Osteoblast (primary cell): Measurements from ENCODE around the gene ZNF414. TPM values are rescaled to one million over a fixed set of nuclear protein-coding genes. Genes with fewer than 3 reads are reported as not detected.

Experiments used
- DNase-seq: peaks from one replicate; pipeline ENCODE4 v3.0.0; 2011; ENCODE audit warnings: low spot score, mixed read lengths; ENCODE audit not compliant: insufficient read length; ENCODE audit errors: missing footprints
- H2AFZ ChIP-seq: 2 replicates; pipeline ENCODE4 v1.6.0; 2011; ENCODE audit warnings: mild to moderate bottlenecking, low read length
- H3K27ac ChIP-seq: 2 replicates; pipeline ENCODE4 v1.5.1; 2011; ENCODE audit warnings: mild to moderate bottlenecking, low read depth, low read length, moderate library complexity
- H3K27me3 ChIP-seq: 2 replicates; pipeline ENCODE4 v1.6.0; 2012; ENCODE audit warnings: mild to moderate bottlenecking, control low read depth, inconsistent platforms, low read length, moderate library complexity; ENCODE audit not compliant: insufficient read depth
- H3K36me3 ChIP-seq: 2 replicates; pipeline ENCODE4 v1.5.1; 2011; ENCODE audit warnings: mild to moderate bottlenecking, low read length, control low read depth, moderate library complexity; ENCODE audit not compliant: insufficient read depth
- H3K4me1 ChIP-seq: 2 replicates; pipeline ENCODE4 v1.5.1; 2011; ENCODE audit warnings: mild to moderate bottlenecking, low read length, control low read depth, moderate library complexity; ENCODE audit not compliant: insufficient read depth
- H3K4me2 ChIP-seq: 2 replicates; pipeline ENCODE4 v1.6.0; 2011; ENCODE audit warnings: mild to moderate bottlenecking, low read length; ENCODE audit not compliant: insufficient read depth
- H3K4me3 ChIP-seq: fragments of 200-600 bp; sonication (generic); 3 replicates; pipeline ENCODE4 v1.5.1; 2012; ENCODE audit warnings: mild to moderate bottlenecking, low read length, inconsistent platforms; ENCODE audit not compliant: insufficient read depth
- H3K79me2 ChIP-seq: 2 replicates; pipeline ENCODE4 v1.6.0; 2012; ENCODE audit warnings: mild to moderate bottlenecking, low read length, control low read depth, inconsistent platforms; ENCODE audit not compliant: insufficient read depth
- H3K9me3 ChIP-seq: 2 replicates; pipeline ENCODE4 v1.5.1; 2011; ENCODE audit warnings: low read depth, low read length, control low read depth
- H4K20me1 ChIP-seq: 2 replicates; pipeline ENCODE4 v1.6.0; 2012; ENCODE audit warnings: mild to moderate bottlenecking, low read length, control low read depth; ENCODE audit not compliant: insufficient read depth
- CTCF ChIP-seq: IDR thresholded peaks from 2 replicates; pipeline ENCODE4 v1.5.1; 2011; ENCODE audit warnings: mild to moderate bottlenecking, low read depth, low read length, moderate library complexity; ENCODE audit errors: extremely low read depth
- total RNA-seq: library from RNA; depleted of rRNA; stranded (reverse); fragments of >200 nt; gene quantifications from 2 replicates; pipeline ENCODE4 v1.2.3, GENCODE V29; 2012

The ZNF414 gene
- total RNA-seq, 1 donor: 6.9 TPM

- no peak overlapping the region for H3K4me3 ChIP-seq
- H3K36me3 ChIP-seq: peaks cover 86% of the 10 kb centered on the region
- H4K20me1 ChIP-seq: peaks cover 38% of the 10 kb centered on the region
- DNase-seq: no peak
- no peaks in the 10 kb centered on the region for H3K9me3 ChIP-seq
- H3K27ac ChIP-seq: no peak overlapping the region
- no peak overlapping the region for H2AFZ ChIP-seq
- no peak for TF ChIP-seq CTCF
- H3K27me3 ChIP-seq: no peaks in the 10 kb centered on the region
- H3K4me2 ChIP-seq: no peak overlapping the region
- H3K79me2 ChIP-seq: peaks cover 79% of the 10 kb centered on the region
- no peaks in the 10 kb centered on the region for H3K4me1 ChIP-seq
Observed at GRCh38 chr19:8473648-8474476, 40.1 kb downstream of the ZNF414 start.

DNA sequence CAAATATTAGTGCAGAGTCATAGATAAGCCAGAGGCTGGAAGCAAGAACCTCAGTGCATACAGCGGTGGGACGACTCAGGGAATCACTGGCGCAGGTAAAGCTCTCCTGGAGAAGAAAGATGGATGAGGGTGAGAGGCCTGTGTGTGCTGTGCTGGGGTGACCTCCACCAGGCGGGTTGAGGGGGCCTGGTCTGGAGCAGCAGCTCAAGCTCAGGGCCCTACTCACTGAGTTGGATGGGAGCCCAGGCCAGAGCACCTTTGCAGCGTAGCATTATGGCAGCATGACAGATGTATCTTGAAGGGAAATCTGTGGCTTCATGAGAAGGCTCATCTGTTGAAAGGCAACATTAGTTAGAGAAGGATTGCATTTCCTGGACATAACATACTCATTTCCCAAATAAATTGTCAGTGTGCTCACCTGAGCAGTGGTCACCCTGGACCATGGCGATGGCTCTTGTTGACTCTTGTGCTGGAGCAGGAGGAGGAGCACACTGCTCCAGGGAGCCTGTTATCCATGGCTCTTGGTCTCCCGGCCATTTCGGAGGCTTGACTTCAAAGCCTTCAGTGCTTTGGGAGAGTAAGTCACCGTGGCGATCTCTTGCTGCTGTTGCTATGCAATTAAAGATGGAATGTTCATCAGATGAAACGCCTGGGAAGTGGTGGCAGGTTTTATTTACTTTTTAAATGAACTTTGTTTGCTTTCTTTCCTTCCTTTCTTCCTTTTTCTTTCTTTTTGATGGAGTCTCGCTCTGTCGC, 44.2 kb downstream of the ZNF414 start:
- Histone ChIP-seq H2AFZ (no peak overlapping the region), H3K9me3 (no peaks in the 10 kb centered on the region), H3K36me3 (peaks cover 88% of the 10 kb centered on the region), H3K79me2 (peaks cover 71% of the 10 kb centered on the region), H3K4me2 (no peak overlapping the region), H4K20me1 (peaks cover 25% of the 10 kb centered on the region), H3K27ac (no peak overlapping the region), H3K4me3 (no peak overlapping the region), H3K27me3 (no peaks in the 10 kb centered on the region), H3K4me1 (peaks cover 5% of the 10 kb centered on the region)
- no peak for TF ChIP-seq CTCF
- DNase-seq: no peak

DNA sequence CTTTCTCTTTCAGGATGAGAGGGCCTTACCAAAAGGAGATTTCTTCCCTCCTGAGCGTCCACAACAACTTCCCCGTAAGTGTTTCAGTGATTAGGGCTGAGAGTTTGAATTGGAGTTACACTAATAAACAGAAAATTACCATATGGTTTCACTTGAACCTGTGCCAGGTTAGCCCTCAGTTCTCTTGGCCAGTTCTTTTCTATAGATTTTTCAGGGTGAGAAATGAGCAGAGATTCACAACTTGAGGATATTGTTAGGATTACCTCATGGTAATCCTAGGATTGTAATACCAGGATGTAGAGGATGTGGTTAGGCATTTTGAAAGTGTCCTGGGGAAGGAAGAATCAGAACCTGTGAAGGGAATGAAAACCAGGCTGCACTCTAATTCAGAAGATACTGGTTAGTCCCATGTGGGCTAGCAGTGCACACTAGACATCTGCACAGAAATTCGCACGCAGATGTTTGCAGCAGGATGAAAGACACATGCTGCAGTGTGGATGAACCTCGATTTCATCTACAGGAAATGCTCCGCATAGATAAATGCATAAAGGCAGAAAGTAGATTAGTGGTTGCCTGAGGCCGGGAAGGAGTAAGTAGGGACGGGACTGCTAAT, 45.1 kb downstream of the ZNF414 start:
- H3K27ac ChIP-seq: no peak overlapping the region
- TF ChIP-seq CTCF: no peak
- no peak for DNase-seq
- no peak overlapping the region for H3K4me3 ChIP-seq
- H3K79me2 ChIP-seq: peaks cover 75% of the 10 kb centered on the region
- no peak overlapping the region for H3K4me2 ChIP-seq
- H3K4me1 ChIP-seq: peaks cover 5% of the 10 kb centered on the region
- peaks cover 27% of the 10 kb centered on the region for H4K20me1 ChIP-seq
- no peaks in the 10 kb centered on the region for H3K27me3 ChIP-seq
- no peaks in the 10 kb centered on the region for H3K9me3 ChIP-seq
- no peak overlapping the region for H2AFZ ChIP-seq
- peaks cover 88% of the 10 kb centered on the region for H3K36me3 ChIP-seq

DNA sequence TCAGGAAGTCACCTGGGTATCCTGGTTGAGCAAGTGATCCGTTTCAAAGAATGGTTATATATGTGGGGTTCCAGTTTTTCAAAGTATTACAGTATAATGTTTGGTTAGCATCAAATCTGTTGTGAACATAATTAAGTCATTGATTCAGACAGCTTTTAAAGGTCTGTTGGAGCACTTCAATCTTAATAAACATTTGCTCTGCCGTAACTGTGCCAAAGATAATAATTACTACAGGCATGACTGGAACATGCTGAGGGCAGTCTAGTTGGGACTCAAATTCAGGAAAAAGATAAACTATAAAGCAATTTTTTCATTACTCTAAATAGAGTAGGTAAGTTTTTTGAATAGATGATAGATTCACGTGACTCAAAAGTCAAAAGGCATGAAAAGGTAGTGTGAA, 45.8 kb downstream of the ZNF414 start:
- DNase-seq: no peak
- no peak overlapping the region for H2AFZ ChIP-seq
- no peaks in the 10 kb centered on the region for H3K27me3 ChIP-seq
- peaks cover 79% of the 10 kb centered on the region for H3K79me2 ChIP-seq
- H3K36me3 ChIP-seq: peaks cover 88% of the 10 kb centered on the region
- H3K4me2 ChIP-seq: no peak overlapping the region
- H3K9me3 ChIP-seq: no peaks in the 10 kb centered on the region
- TF ChIP-seq CTCF: no peak
- H4K20me1 ChIP-seq: peaks cover 31% of the 10 kb centered on the region
- peaks cover 5% of the 10 kb centered on the region for H3K4me1 ChIP-seq
- H3K4me3 ChIP-seq: no peak overlapping the region
- H3K27ac ChIP-seq: no peak overlapping the region
